ENCODE data around the gene SCARB1.

SCARB1 gene

GRCh38 chr12:124778411-124778810, 85.3 kb downstream of the SCARB1 start:
- TF ChIP-seq, protein P1, sequence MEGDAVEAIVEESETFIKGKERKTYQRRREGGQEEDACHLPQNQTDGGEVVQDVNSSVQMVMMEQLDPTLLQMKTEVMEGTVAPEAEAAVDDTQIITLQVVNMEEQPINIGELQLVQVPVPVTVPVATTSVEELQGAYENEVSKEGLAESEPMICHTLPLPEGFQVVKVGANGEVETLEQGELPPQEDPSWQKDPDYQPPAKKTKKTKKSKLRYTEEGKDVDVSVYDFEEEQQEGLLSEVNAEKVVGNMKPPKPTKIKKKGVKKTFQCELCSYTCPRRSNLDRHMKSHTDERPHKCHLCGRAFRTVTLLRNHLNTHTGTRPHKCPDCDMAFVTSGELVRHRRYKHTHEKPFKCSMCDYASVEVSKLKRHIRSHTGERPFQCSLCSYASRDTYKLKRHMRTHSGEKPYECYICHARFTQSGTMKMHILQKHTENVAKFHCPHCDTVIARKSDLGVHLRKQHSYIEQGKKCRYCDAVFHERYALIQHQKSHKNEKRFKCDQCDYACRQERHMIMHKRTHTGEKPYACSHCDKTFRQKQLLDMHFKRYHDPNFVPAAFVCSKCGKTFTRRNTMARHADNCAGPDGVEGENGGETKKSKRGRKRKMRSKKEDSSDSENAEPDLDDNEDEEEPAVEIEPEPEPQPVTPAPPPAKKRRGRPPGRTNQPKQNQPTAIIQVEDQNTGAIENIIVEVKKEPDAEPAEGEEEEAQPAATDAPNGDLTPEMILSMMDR (IDR thresholded peaks at IDR 0.05; ENCODE audit: insufficient read depth, missing control alignments): no peak
- no peak for FAIRE-seq
- no peak for DNase-seq (ENCODE audit: insufficient read length, low spot score)

GRCh38 chr12:124777399-124778372, 86.0 kb downstream of the SCARB1 start:
- TF ChIP-seq, protein P1 (IDR thresholded peaks at IDR 0.05; ENCODE audit: insufficient read depth, missing control alignments): no peak
- FAIRE-seq (no peak), DNase-seq (ENCODE audit: insufficient read length, low spot score) (no peak)

- TF ChIP-seq, protein P1 (IDR thresholded peaks at IDR 0.05; ENCODE audit: insufficient read depth, missing control alignments): no peak
- DNase-seq (ENCODE audit: insufficient read length, low spot score) (no peak), FAIRE-seq (no peak)
These were observed 87.5 kb downstream of the SCARB1 start for GRCh38 chr12:124776125-124776513.

GRCh38 chr12:124774462-124775167, 89.0 kb downstream of the SCARB1 start:
- FAIRE-seq: no peak
- TF ChIP-seq, protein P1 (IDR thresholded peaks at IDR 0.05; ENCODE audit: insufficient read depth, missing control alignments): no peak

DNA sequence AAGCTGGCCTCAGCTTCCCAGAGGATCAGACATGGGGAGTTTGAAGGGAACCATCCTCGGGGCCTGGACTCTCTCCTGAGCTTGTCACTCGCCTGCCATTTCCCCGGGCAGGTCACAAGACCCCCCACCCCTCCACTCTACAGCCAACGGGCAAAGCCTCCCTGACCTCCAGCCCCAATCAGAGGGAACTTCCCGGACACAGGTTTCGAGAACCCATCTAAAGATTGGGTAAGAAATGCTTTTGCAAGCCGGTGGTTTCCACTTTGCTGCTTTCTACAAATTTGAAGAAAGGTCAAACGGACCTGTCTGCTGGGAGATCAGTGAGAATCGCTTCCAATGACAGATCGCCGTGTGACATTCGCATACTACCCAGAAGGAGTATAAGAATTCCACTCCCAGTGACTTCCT, 89.6 kb downstream of the SCARB1 start:
- TF ChIP-seq, protein P1 (IDR thresholded peaks at IDR 0.05; ENCODE audit: insufficient read depth, missing control alignments): no peak
- FAIRE-seq: no peak
- DNase-seq (ENCODE audit: insufficient read length, low spot score): no peak

More at GRCh38 chr12:124774462-124775167, 89.0 kb downstream of the SCARB1 start:
- no peak for DNase-seq (ENCODE audit: insufficient read length, low spot score)

- TF ChIP-seq, protein P1 (IDR thresholded peaks at IDR 0.05; ENCODE audit: insufficient read depth, missing control alignments): no peak
- FAIRE-seq (no peak), DNase-seq (ENCODE audit: insufficient read length, low spot score) (no peak)
These were observed 91.1 kb downstream of the SCARB1 start for GRCh38 chr12:124772289-124773170.
